Stimulated activated naive CD4-positive, alpha-beta T cell (primary cell): ENCODE data around the gene KRTAP5-6.

ENCODE experiments used
- DNase-seq, 6 experiments: peaks; one replicate each; lab custom pipeline; 2025; lab: John Stamatoyannopoulos, UW

Gene KRTAP5-6

GRCh38 chr11:1702506-1702905 lies 5.5 kb downstream of the KRTAP5-6 start:
- DNase-seq: no peak

GRCh38 chr11:1703146-1703545 lies 6.2 kb downstream of the KRTAP5-6 start:
- DNase-seq: no peak

GRCh38 chr11:1705126-1706052 lies 8.4 kb downstream of the KRTAP5-6 start:
- no peak for DNase-seq

DNA sequence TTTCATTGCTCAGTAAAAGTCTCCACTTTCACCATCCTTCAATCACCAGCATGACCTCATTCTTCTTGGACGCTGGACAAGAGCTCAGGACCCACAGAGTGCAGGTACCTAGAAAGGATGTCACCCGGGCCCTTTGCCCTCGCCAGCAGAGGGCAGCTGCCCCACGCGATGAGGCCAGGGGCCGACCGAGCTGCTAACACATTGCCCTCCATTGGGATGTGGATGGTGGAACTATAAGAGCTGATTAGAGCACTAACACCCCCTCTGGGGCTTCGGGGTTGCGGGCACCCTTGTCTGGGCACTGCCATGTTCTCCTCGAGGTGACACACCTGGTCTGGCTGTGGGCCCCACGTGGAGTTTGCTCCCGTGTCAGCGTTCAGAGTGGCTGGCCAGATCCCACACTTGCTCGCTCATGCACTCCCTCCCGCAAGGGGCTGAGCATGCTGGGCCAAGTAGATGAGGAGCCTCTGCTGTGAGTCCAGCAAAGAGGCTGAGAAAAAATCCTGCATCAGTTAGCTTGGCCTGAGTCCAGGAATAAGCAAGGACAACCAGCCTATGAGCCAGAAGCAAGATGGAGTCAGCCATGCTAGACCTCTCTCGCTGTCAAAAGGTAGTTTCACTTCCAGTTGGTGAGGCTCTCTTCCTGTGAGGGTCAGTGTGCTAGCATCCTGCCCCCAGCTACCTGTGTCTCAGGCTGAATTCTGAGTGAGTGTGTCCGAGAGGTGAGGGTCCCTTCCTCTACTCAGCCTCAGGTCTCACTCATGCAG lies 9.8 kb downstream of the KRTAP5-6 start:
- DNase-seq: no peak

- no peak for DNase-seq
Measured at GRCh38 chr11:1707751-1708150, 10.8 kb downstream of the KRTAP5-6 start.

DNA sequence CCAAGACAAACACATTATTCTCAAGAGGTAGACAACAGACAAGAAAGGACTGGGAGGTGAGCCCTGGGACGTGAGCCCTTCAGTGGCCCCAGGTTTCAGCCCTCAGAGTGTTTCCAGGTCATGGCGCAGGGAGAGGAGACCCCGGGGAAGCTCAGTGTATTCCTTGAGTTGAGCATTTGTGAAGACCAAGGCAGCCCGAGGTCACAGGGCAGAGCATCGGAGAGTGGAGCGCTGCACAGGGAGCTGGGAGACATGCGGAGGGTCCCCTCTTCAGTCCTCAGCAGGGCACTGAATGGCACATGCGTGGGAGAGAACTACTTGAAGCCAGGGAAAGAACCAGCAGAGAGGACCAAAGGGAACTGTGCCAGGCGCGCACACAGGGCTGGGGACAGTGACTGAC lies 11.7 kb downstream of the KRTAP5-6 start:
- DNase-seq: no peak

DNA sequence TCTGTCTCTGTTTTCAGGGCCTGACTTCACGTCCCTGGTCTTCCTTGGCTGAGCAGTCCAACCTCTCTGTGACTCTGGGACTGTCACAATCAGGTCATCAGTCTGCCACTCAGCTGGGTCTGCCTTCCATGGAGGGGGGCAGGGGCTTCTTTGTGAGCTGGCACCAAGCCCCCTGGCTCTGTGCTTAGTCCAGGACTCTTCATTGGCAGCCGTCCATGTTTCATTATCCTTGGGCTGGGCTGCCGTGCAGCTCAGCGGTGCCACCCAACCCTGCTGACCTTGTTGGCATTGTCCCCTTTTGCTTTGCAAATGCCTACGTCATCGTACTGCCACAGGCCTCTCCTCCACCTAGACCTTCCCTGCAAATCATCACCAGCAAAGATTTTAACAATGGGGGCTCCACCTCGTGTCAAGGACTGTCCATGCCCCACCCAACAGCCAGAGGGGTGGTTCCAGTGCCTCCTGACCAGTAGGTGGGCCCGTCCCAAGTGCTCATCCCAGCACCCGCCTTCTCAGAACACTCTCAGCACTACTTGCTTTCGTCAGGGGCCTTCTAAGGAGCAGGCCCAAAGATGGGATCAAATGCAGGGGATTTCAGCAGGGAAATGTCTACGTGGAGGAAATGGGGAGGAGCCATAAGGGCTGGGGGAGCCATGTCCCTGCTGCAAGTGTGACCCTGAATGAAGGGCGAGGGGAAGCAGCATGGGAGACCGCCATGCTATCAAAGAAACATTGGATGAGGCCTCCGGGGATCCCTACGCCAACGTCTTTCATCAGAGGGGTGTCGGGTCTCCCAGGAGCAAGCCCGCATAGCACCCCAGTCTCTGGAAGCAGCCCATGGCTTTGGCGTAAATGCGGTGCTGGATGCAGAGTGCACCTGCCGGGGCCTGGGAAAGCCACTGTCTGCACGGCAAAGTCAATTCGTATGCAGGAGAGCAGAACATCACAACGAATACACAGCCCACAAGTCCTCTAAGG lies 18.2 kb downstream of the KRTAP5-6 start:
- DNase-seq: no peak

GRCh38 chr11:1717745-1718144 lies 20.8 kb downstream of the KRTAP5-6 start:
- no peak for DNase-seq

- DNase-seq: no peak
Measured at GRCh38 chr11:1718326-1718725, 21.3 kb downstream of the KRTAP5-6 start.

- DNase-seq: no peak
Measured at GRCh38 chr11:1719781-1720180, 22.8 kb downstream of the KRTAP5-6 start.

GRCh38 chr11:1727096-1727690 lies 30.2 kb downstream of the KRTAP5-6 start:
- DNase-seq: no peak

GRCh38 chr11:1727861-1728260 lies 30.9 kb downstream of the KRTAP5-6 start:
- DNase-seq: no peak

DNA sequence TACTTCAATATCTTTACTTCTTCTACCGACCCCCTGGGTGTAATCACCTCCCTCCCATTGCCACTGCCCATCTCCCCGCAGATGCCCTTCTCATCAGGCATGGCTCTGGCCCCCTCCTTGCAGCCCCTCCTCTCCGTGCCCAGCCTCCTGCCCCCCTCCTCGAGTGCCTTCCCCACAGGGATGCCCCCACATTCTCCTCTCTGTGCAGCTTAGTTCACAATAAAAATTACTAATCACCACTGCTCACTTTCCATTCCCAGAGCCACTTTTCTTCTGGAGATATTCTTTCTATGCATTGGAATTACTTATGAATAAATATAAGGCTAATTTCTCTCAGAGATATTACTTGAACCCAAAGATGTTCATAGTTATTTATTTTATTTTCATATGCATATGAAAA lies 31.3 kb downstream of the KRTAP5-6 start:
- no peak for DNase-seq

- DNase-seq: no peak
Measured at GRCh38 chr11:1728931-1729691, 32.1 kb downstream of the KRTAP5-6 start.

- no peak for DNase-seq
Measured at GRCh38 chr11:1729692-1730011, 32.7 kb downstream of the KRTAP5-6 start.

GRCh38 chr11:1730059-1730629 lies 33.1 kb downstream of the KRTAP5-6 start:
- DNase-seq: no peak

DNA sequence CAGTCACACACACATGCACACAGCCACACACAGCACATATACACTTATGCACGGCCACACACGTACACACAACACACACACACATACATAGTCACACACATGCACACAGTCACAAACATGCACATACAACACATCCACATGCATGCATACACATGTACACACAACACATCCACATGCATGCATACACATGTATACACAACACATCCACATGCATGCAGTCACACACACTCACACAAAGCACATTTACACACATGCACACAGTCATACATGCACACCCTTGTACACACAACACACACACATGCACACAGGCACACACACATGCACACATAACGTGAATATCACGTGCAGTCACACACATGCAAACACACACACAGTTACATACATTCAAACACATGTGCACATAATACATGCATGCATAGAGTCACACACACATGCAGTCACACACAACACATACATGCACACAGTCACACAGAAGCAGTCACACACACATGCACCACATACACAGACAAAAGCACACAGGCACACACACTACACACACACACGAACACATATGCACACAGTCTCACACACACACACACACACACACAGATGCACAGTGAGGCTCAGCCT lies 34.6 kb downstream of the KRTAP5-6 start:
- DNase-seq: no peak

- DNase-seq: no peak
Measured at GRCh38 chr11:1732418-1733008, 35.5 kb downstream of the KRTAP5-6 start.

DNA sequence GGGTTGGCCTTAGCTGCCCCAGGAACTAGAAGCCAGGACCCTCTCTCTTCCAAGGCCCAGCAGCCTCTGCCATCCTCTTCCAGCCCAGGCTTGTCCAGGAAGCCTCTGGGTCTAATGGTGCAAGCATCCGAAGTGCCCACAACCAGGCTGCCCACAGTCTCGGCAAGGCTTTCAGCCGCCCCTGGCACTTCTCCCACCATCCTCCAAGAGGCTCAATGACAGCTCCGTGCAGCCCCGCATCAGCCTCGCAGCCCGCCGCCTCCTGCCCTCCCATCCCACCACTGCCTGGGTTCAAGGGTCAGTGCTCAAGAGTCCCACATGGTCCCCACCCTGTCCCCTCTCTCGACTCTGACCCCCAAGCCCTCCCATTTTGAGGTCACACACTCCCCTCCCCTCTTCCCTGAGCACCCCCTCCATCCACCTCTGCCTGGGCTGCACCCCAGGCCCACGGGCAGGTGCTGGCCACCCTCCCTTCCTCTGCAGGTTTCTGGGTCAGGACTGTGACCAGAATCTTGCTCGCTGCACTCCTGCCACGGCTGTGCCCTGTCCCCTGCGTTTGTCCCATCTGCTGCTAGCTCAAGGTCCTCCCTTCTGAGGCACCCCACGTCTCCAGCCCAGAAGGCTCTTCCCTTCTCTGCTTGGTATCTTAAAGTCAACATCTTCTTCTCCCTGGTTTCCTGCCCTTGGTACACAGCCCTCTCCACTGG lies 36.2 kb downstream of the KRTAP5-6 start:
- DNase-seq: no peak
